GM10248 (cell line): ENCODE results near the gene NSD1.

Source experiments
- CTCF ChIA-PET: fragments of 300-600 bp; sonication (Branson Sonifier 250); formaldehyde crosslinking; extraction: SDS; loops from one replicate; lab custom pipeline; 2021; ENCODE audit warnings: antibody characterized with exemption; lab: Yijun Ruan, JAX
- POLR2A ChIA-PET: fragments of 350-650 bp; sonication (Branson Sonifier 250); formaldehyde crosslinking; extraction: SDS; loops from one replicate; lab custom pipeline; 2020; ENCODE audit warnings: antibody characterized with exemption; lab: Yijun Ruan, JAX
- DNase-seq: peaks from one replicate; pipeline ENCODE4 v3.0.0; 2012; ENCODE audit errors: extremely low spot score
- TF ChIP-seq, protein P1 (sequence below): IDR thresholded peaks from 2 replicates; pipeline ENCODE4 v1.5.1; 2012; ENCODE audit warnings: mild to moderate bottlenecking, low read depth; ENCODE audit errors: extremely low read depth, missing control alignments, control extremely low read depth

Gene NSD1

DNA sequence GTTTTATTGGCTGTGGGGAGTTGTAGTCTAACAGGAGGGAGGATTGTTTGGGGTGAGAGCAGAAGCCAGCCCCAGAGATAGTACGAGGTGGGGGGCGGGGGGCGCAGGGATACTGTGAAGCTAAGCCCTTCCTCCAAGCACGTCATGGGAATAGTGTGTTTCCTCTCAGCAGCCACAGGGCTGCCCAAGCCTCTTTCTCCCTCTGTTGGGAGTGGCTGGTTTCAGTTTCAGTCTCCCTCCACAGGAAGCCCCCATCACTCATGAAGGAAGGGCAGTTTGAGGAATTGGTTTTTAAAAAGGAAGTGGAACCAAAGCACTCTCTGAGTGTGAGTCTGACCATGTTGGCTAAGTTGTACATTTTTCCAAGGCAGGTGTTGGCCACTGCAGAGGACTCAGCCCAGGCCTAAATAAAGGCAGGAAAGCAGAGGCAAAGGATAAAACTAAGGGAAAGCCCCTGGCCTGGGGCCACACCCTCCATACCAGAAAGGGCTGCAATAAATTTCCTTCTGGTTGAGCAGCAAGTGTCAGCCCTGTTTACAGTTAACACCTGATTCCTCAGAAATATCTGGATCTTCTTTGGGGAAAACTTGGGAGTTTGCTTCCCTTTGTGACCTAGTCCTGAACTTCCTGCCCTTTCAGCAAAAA, 166.8 kb downstream of the NSD1 start:
- POLR2A ChIA-PET, result no interaction called here
- CTCF ChIA-PET, result interaction anchor here (1.5 to 6.4 kb wide), 3 partner anchors 9 to 187 kb away, joined by 4 to 56 read pairs (median 18); no protein-coding TSS in a partner anchor
- DNase-seq, result peak; percentile 58
- TF ChIP-seq, protein P1, sequence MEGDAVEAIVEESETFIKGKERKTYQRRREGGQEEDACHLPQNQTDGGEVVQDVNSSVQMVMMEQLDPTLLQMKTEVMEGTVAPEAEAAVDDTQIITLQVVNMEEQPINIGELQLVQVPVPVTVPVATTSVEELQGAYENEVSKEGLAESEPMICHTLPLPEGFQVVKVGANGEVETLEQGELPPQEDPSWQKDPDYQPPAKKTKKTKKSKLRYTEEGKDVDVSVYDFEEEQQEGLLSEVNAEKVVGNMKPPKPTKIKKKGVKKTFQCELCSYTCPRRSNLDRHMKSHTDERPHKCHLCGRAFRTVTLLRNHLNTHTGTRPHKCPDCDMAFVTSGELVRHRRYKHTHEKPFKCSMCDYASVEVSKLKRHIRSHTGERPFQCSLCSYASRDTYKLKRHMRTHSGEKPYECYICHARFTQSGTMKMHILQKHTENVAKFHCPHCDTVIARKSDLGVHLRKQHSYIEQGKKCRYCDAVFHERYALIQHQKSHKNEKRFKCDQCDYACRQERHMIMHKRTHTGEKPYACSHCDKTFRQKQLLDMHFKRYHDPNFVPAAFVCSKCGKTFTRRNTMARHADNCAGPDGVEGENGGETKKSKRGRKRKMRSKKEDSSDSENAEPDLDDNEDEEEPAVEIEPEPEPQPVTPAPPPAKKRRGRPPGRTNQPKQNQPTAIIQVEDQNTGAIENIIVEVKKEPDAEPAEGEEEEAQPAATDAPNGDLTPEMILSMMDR, result no peak

DNA sequence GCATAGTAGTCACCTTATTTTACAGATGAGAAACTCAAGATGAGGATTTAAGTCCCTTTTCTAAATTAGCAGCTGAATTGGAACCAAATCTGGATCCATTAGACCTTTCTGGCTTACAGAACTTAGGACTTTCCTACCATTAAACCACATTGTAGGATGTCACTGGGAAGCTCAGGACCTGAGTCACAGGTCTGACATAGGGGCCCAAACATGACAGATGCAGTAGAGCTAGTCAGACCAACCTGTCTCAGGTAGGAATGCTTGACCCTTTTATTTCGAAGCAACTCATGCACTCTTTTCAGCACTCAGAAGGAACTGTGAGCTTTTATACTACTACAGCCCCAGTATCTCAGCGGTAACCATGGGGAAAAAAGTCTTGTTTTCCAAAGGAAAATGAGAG, 167.4 kb downstream of the NSD1 start:
- ChIA-PET POLR2A (interaction anchor here (1.2 kb wide), 1 partner anchor 12 kb away, joined by 3 read pairs; no protein-coding TSS in a partner anchor), CTCF (interaction anchor here (0.9 to 6.4 kb wide), 7 partner anchors 9 to 187 kb away, joined by 3 to 56 read pairs (median 5); no protein-coding TSS in a partner anchor)
- no peak for DNase-seq
- TF ChIP-seq, protein P1, result no peak

DNA sequence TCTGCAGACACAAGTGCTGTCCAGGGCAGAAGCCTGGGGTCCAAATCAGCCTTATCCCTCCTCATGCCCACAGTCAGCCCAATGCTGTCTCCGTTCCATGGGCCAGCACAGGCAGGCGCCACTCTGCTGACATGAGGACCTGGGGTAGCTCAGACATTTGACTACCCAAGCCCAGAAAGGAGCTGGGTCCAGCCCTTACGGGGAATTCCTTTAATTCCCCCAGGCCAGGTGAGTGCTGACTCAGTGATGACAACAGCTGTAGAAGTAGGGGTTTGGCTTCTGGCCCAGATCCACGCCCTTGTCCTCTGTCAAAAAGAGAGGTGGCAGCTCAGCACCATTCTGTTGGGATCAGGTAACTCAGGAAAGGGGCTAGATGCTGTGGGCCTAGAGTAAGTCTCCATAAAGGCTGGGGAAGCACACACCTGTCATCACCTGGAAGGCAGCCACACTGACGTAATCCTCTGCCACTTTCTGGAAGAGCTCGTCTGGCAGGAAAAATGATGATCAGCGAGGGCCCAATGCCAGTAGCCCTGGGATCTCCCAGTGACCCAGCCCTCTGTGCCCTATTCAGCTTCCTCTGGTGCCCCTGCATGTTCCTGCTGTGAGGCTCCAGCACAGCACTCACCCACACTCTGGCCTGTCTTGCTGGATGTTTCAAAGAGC, 168.1 kb downstream of the NSD1 start:
- TF ChIP-seq, protein P1, result no peak
- ChIA-PET POLR2A (interaction anchor here (1.2 kb wide), 1 partner anchor 11 kb away, joined by 3 read pairs; no protein-coding TSS in a partner anchor), CTCF (interaction anchor here (0.7 to 6.4 kb wide), 11 partner anchors 8 to 188 kb away, joined by 3 to 56 read pairs (median 4); partner anchors contain the start of gene MXD3)
- DNase-seq, result no peak

DNA sequence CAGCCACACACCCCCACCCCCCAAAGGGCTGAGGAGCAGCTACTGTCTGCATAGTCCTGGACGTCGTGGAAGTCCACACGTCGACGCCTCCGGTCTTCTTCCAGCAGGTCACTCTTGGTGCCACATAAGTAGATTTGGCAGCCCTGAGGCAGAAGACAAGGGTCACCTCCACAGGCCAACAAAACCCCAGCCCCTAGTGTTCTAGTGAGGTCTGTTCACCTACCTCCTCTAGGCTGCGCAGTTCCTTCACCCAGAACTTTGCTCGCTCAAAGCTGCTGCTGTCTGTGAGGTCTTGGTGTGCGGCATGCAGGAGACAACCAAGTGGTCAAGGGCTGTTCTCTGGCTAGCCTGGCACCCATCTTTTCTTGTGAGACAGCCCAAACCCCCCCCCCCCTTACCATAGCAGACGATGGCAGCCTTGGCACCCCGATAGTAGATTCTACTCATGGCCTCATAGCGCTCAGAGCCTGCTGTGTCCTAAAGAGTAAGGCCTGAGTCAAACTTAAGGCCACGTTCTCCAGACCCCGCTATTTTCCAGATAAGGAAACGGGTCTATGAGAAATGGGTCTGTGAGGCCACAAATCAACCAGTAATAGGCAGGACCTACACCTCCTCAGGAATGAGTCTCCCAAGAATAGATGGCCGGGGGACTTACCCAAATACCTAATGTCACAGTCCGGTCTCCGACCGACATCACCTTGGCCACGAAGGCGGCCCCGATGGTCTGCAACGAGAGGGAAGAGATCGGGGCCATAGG, 169.0 kb downstream of the NSD1 start:
- no peak for DNase-seq
- POLR2A ChIA-PET, result interaction anchor here (1.2 kb wide), 1 partner anchor 10 kb away, joined by 3 read pairs; no protein-coding TSS in a partner anchor
- CTCF ChIA-PET, result interaction anchor here (0.8 to 6.4 kb wide), 12 partner anchors 7 to 189 kb away, joined by 3 to 56 read pairs (median 5); partner anchors contain the start of gene MXD3
- TF ChIP-seq, protein P1, result peak; percentile 19

DNA sequence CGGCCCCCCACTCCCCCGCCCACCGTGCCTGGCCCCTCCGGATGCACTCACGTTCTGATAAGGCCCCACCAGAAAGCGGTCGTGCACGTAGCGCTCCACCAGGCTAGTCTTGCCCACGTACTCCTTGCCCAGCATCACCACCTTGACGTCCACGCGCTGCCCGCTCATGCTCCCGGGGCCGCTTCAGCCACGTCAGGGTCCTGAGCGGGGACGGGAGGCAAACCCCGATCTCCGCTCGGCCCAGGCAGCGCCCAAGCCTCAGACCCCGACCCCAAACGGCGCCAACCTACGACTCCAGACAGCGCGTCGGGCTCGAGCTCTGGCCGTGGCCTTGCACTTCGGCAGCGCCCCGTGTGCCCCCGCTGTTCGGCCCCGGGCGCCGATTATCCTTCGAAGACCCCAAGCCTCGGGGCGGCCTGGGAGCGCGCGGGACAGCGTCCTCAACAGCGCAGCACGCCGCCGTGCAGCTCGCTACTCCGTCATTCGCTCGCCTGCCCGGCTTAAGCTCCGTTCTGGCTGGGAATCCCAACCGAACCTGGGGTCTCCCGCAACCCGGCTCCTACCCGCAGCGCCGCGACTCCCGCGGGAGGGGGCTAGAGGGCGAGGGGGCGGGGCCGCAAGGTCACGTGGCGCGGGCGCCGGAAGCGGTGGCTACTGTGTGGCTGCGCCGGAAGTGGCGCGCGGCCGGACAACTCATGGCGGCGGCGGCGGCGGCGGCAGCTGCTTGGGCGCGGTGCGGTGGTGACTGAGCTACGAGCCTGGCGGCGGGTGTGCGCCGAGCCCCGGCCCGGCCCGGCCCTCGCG, 169.8 kb downstream of the NSD1 start, which contains the start of the genes PRELID1 and RAB24:
TSS of gene PRELID1 (plus strand) at position 679 of the 804 bp plus-strand sequence. CDS start 187 bp downstream, outside the sequence.
TSS of gene RAB24 (minus strand) at position 599 of the 804 bp plus-strand sequence. CDS start at position 168, 431 bp downstream.
- CTCF ChIA-PET, result interaction anchor here (0.7 to 2.9 kb wide), 9 partner anchors 9 to 190 kb away, joined by 3 to 8 read pairs (median 4); partner anchors contain the start of gene MXD3
- TF ChIP-seq, protein P1, result no peak
- peak; percentile 92 for DNase-seq
- POLR2A ChIA-PET, result no interaction called here
